Measurements from ENCODE around the gene RPL13A. TPM values are rescaled to one million over a fixed set of nuclear protein-coding genes. Genes with fewer than 3 reads are reported as not detected.

RPL13A gene
- total RNA-seq, 1 donor from 2014 or later = 2,053 TPM

GRCh38 chr19:49498475-49498874 lies 11.1 kb downstream of the RPL13A start:
- H3K4me3 Mint-ChIP-seq = peak overlapping the region; percentile 96
- peak overlapping the region; percentile 82 for H3K27ac Mint-ChIP-seq
- Histone ChIP-seq H3K4me2 (peak overlapping the region; percentile 95), H3K4me1 (peaks cover 20% of the 10 kb centered on the region), H2AFZ (replicated peaks) (no peak overlapping the region), H3K79me2 (ENCODE audit: low read depth) (peaks cover 29% of the 10 kb centered on the region), H4K20me1 (ENCODE audit: low read depth) (peaks cover 42% of the 10 kb centered on the region), H3K4me3 (no peak overlapping the region), H3K27me3 (no peaks in the 10 kb centered on the region), H3K36me3 (peaks cover 13% of the 10 kb centered on the region), H3K9me3 (ENCODE audit: low read depth) (no peaks in the 10 kb centered on the region), H3F3A (ENCODE audit: low read depth) (peaks cover 84% of the 10 kb centered on the region), H3K27ac (peak overlapping the region; percentile 25), H3K9ac (no peak overlapping the region)
- H3K36me3 Mint-ChIP-seq = peaks cover 13% of the 10 kb centered on the region
- TF ChIP-seq EZH2 (IDR thresholded peaks at IDR 0.05) (no peak), EZH2phosphoT487 (IDR thresholded peaks at IDR 0.05) (no peak), CTCF (IDR thresholded peaks at IDR 0.05) (no peak)
- no peak for DNase-seq (ENCODE audit: low spot score)
- peaks cover 7% of the 10 kb centered on the region for H3K27me3 Mint-ChIP-seq (ENCODE audit: insufficient read depth, low read depth)
- no peaks in the 10 kb centered on the region for H3K9me3 Mint-ChIP-seq
- peaks cover 41% of the 10 kb centered on the region for H3K4me1 Mint-ChIP-seq

- H3K4me3 Mint-ChIP-seq = peak overlapping the region; percentile 96
- peaks cover 42% of the 10 kb centered on the region for H4K20me1 ChIP-seq (ENCODE audit: low read depth)
- H3F3A ChIP-seq (ENCODE audit: low read depth) = peaks cover 78% of the 10 kb centered on the region
- H3K36me3 ChIP-seq = peaks cover 13% of the 10 kb centered on the region
- peaks cover 9% of the 10 kb centered on the region for H3K27me3 Mint-ChIP-seq (ENCODE audit: insufficient read depth, low read depth)
- peaks cover 42% of the 10 kb centered on the region for H3K4me1 Mint-ChIP-seq
- no peak for TF ChIP-seq EZH2phosphoT487 (IDR thresholded peaks at IDR 0.05)
- no peak for TF ChIP-seq CTCF (IDR thresholded peaks at IDR 0.05)
- no peak for TF ChIP-seq EZH2 (IDR thresholded peaks at IDR 0.05)
- no peaks in the 10 kb centered on the region for H3K9me3 Mint-ChIP-seq
- H3K9me3 ChIP-seq (ENCODE audit: low read depth) = no peaks in the 10 kb centered on the region
- peaks cover 22% of the 10 kb centered on the region for H3K4me1 ChIP-seq
- H3K4me3 ChIP-seq = no peak overlapping the region
- peaks cover 29% of the 10 kb centered on the region for H3K79me2 ChIP-seq (ENCODE audit: low read depth)
- H3K9ac ChIP-seq = no peak overlapping the region
- H2AFZ ChIP-seq (replicated peaks) = no peak overlapping the region
- H3K36me3 Mint-ChIP-seq = peaks cover 13% of the 10 kb centered on the region
- peak overlapping the region; percentile 95 for H3K4me2 ChIP-seq
- DNase-seq (ENCODE audit: low spot score) = no peak
- peak overlapping the region; percentile 25 for H3K27ac ChIP-seq
- no peaks in the 10 kb centered on the region for H3K27me3 ChIP-seq
- peak overlapping the region; percentile 82 for H3K27ac Mint-ChIP-seq
Observed at GRCh38 chr19:49499030-49499670, 11.7 kb downstream of the RPL13A start.

GRCh38 chr19:49502866-49503581 lies 15.6 kb downstream of the RPL13A start:
- Mint-ChIP-seq H3K4me1 (peaks cover 25% of the 10 kb centered on the region), H3K4me3 (peak overlapping the region; percentile 35), H3K36me3 (peaks cover 7% of the 10 kb centered on the region), H3K9me3 (no peaks in the 10 kb centered on the region), H3K27ac (no peak overlapping the region), H3K27me3 (ENCODE audit: insufficient read depth, low read depth) (peaks cover 12% of the 10 kb centered on the region)
- no peaks in the 10 kb centered on the region for H3K9me3 ChIP-seq (ENCODE audit: low read depth)
- no peak overlapping the region for H2AFZ ChIP-seq (replicated peaks)
- H3K9ac ChIP-seq = no peak overlapping the region
- H3K36me3 ChIP-seq = peaks cover 7% of the 10 kb centered on the region
- no peak overlapping the region for H3K4me3 ChIP-seq
- no peak overlapping the region for H3K27ac ChIP-seq
- H3K79me2 ChIP-seq (ENCODE audit: low read depth) = peaks cover 11% of the 10 kb centered on the region
- H3K4me1 ChIP-seq = peaks cover 11% of the 10 kb centered on the region
- peaks cover 46% of the 10 kb centered on the region for H3F3A ChIP-seq (ENCODE audit: low read depth)
- H3K4me2 ChIP-seq = peak overlapping the region; percentile 45
- TF ChIP-seq EZH2phosphoT487 (IDR thresholded peaks at IDR 0.05) (no peak), EZH2 (IDR thresholded peaks at IDR 0.05) (no peak), CTCF (IDR thresholded peaks at IDR 0.05) (peak; percentile 59)
- peak; percentile 84 for DNase-seq (ENCODE audit: low spot score)
- no peaks in the 10 kb centered on the region for H3K27me3 ChIP-seq
- H4K20me1 ChIP-seq (ENCODE audit: low read depth) = peaks cover 28% of the 10 kb centered on the region
